Body of pancreas (tissue), 4 donors: Measurements from ENCODE around the gene FCRL5.

ENCODE experiments used
- POLR2A ChIP-seq, 3 donors: fragments of 450-650 bp; IDR thresholded peaks; one replicate each; pipeline ENCODE4 v1.6.1; 2016; ENCODE audit warnings: antibody characterized with exemption in 3 of 3, mild to moderate bottlenecking in 2 of 3
- TF ChIP-seq, protein P1 (sequence below), 7 experiments: fragments of 450-650 bp in 4 of 7; fragments of 200-600 bp in 3 of 7; sonication (generic) in 3 of 7; IDR thresholded peaks; one replicate each; pipeline ENCODE4 v1.5.1; 2016 to 2019; ENCODE audit warnings: antibody characterized with exemption in 7 of 7

DNA sequence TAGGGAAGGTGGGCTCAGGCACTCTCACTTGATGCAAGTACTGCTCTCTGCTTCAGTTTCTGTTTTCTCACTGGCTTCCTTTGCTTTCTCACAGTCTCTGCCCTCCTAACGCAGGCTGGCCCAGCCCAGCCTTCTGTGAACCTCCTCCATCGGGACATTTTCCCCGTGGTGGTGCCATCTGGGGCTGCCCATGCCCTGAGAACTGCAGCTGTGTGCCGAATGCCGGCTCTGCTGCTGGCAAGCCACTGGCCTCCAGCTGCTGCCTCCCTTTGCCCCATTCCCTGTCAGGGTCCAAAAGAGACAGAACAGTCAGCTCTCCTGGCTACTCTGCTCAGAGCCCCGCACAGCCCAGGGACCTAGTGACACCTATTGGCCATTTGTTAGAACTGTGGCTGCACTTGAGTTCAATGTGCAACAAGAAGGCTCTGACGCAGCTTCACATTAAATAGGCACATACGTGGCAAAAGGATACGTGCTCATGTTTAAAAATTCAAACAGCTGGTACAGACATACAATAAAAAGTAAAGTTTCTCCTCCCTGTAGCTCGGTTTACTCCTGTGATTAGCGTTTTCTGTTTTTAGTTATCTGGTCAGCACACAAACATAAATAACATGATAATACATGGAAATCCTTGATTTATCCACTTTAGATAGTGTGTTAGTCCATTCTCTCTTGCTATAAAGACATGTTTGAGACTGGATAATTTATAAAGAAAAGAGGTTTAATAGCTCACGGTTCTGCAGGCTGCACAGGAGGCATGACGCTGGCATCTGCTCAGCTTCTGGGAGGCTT lies 46.6 kb downstream of the FCRL5 start:
- no peak for TF ChIP-seq POLR2A (IDR thresholded peaks at IDR 0.05)
- TF ChIP-seq, protein P1, sequence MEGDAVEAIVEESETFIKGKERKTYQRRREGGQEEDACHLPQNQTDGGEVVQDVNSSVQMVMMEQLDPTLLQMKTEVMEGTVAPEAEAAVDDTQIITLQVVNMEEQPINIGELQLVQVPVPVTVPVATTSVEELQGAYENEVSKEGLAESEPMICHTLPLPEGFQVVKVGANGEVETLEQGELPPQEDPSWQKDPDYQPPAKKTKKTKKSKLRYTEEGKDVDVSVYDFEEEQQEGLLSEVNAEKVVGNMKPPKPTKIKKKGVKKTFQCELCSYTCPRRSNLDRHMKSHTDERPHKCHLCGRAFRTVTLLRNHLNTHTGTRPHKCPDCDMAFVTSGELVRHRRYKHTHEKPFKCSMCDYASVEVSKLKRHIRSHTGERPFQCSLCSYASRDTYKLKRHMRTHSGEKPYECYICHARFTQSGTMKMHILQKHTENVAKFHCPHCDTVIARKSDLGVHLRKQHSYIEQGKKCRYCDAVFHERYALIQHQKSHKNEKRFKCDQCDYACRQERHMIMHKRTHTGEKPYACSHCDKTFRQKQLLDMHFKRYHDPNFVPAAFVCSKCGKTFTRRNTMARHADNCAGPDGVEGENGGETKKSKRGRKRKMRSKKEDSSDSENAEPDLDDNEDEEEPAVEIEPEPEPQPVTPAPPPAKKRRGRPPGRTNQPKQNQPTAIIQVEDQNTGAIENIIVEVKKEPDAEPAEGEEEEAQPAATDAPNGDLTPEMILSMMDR (IDR thresholded peaks at IDR 0.05), result peak; percentile 49 to 73 (median 62)
